HepG2 (cell line): ENCODE data around the gene LIME1. TPM values are rescaled to one million over a fixed set of nuclear protein-coding genes. Genes with fewer than 3 reads are reported as not detected.

Experiments used
- ATAC-seq: fragments of 200-7000 bp; cut with Tn5 transposase; 3 replicates; pipeline ENCODE4 v1.9.1; 2020; ENCODE audit warnings: mild to moderate bottlenecking, moderate library complexity
- BruUV-seq: library from RNA; stranded (reverse); fragments of 400-500 nt; replicated peaks from 2 replicates; lab custom pipeline; 2021; lab: Mats Ljungman, UMichigan
- CTCF ChIA-PET: fragments of 300-600 bp; formaldehyde crosslinking; extraction: SDS; loops from one replicate; lab custom pipeline; 2021; ENCODE audit warnings: low total read pairs, inconsistent platforms, low intra/inter-chr PET ratio; lab: Yijun Ruan, JAX
- POLR2A ChIA-PET: fragments of 350-600 bp; sonication (Branson Sonifier 250); formaldehyde crosslinking; loops from one replicate; lab custom pipeline; 2020; ENCODE audit warnings: antibody characterized with exemption, inconsistent platforms; lab: Yijun Ruan, JAX
- DNase-seq: peaks from one replicate; pipeline ENCODE4 v3.0.0-alpha.2; 2015; ENCODE audit warnings: low spot score
- FAIRE-seq: peaks from 3 replicates; lab custom pipeline; 2011; peaks lifted over from hg19 to GRCh38; lab: Jason Lieb, UNC
- H2AFZ ChIP-seq: one replicate; pipeline ENCODE4 v1.6.1; 2011; ENCODE audit warnings: low read length, inconsistent platforms
- H3K27ac ChIP-seq: fragments of 300-600 bp; 3 replicates; pipeline ENCODE4 v1.8.0; 2011; ENCODE audit warnings: mixed run types, mild to moderate bottlenecking, mixed read lengths, low read length, inconsistent platforms; ENCODE audit not compliant: insufficient read depth; ENCODE audit errors: extremely low read length
- H3K27me3 ChIP-seq, 2 experiments: fragments of 200-600 bp in 1 of 2; 2 replicates in 1 of 2; 3 replicates in 1 of 2; pipeline versions ENCODE4 v1.6.0 to v1.8.0; 2011; ENCODE audit warnings: low read length in 2 of 2, mild to moderate bottlenecking in 2 of 2, moderate library complexity in 2 of 2, inconsistent platforms in 1 of 2; ENCODE audit not compliant: insufficient read depth in 2 of 2, control insufficient read depth in 1 of 2
- H3K36me3 ChIP-seq, 2 experiments: fragments of 200-600 bp in 1 of 2; replicated peaks in 1 of 2; 2 replicates in 1 of 2; 3 replicates in 1 of 2; pipeline versions ENCODE4 v1.5.1 to v1.8.0; 2011; ENCODE audit warnings: low read length in 2 of 2, inconsistent platforms in 1 of 2; ENCODE audit not compliant: insufficient read depth in 2 of 2, control insufficient read depth in 1 of 2
- H3K4me1 ChIP-seq: 2 replicates; pipeline ENCODE4 v1.5.1; 2012; ENCODE audit warnings: low read length, inconsistent platforms; ENCODE audit not compliant: insufficient read depth
- H3K4me2 ChIP-seq: 2 replicates; pipeline ENCODE4 v1.6.0; 2011; ENCODE audit warnings: low read depth, low read length, inconsistent platforms
- H3K4me3 ChIP-seq, 3 experiments: fragments of 200-600 bp in 1 of 3; sonication (generic), shearing (Covaris generic) in 1 of 3; replicated peaks in 1 of 3; 2 replicates each; pipeline ENCODE4 v1.5.1; 2011 to 2016; ENCODE audit warnings: low read length in 3 of 3, inconsistent platforms in 2 of 3, low read depth in 2 of 3, mild to moderate bottlenecking in 2 of 3, control low read depth in 1 of 3, mixed read lengths in 1 of 3; ENCODE audit not compliant: insufficient read depth in 1 of 3
- H3K79me2 ChIP-seq: one replicate; pipeline ENCODE4 v1.6.1; 2011; ENCODE audit warnings: low read length, inconsistent platforms; ENCODE audit not compliant: insufficient read depth
- H3K9ac ChIP-seq: 2 replicates; pipeline ENCODE4 v1.6.0; 2011; ENCODE audit warnings: mild to moderate bottlenecking, low read depth, low read length, inconsistent platforms; ENCODE audit not compliant: insufficient read depth
- H3K9me3 ChIP-seq: 2 replicates; pipeline ENCODE4 v1.5.1; 2012; ENCODE audit warnings: mild to moderate bottlenecking, low read length
- H4K20me1 ChIP-seq: 2 replicates; pipeline ENCODE4 v1.6.0; 2011; ENCODE audit warnings: inconsistent platforms, mild to moderate bottlenecking, low read length, moderate library complexity; ENCODE audit not compliant: insufficient read depth
- AGO2 ChIP-seq: fragments of 200-400 bp; formaldehyde crosslinking; optimal IDR thresholded peaks from 2 replicates; pipeline ENCODE3; 2017; ENCODE audit warnings: mild to moderate bottlenecking, low read depth, low read length, moderate library complexity
- DR1 ChIP-seq: sonication (generic); formaldehyde crosslinking; IDR thresholded peaks from 2 replicates; pipeline ENCODE4 v1.8.0; 2021; ENCODE audit warnings: mild to moderate bottlenecking, missing genetic modification reagents, inconsistent platforms
- FOXC1 ChIP-seq: sonication (generic); formaldehyde crosslinking; IDR thresholded peaks from 2 replicates; pipeline ENCODE4 v1.8.0; 2022; ENCODE audit warnings: mild to moderate bottlenecking, missing genetic modification reagents, borderline replicate concordance
- HOXA3 ChIP-seq: sonication (generic); formaldehyde crosslinking; IDR thresholded peaks from 2 replicates; pipeline ENCODE4 v1.5.0; 2020; ENCODE audit warnings: missing genetic modification reagents
- MTA1 ChIP-seq: sonication (generic); formaldehyde crosslinking; IDR thresholded peaks from 2 replicates; pipeline ENCODE4 v1.4.0; 2020; ENCODE audit warnings: missing genetic modification reagents, mild to moderate bottlenecking, borderline replicate concordance
- RXRA ChIP-seq: sonication (generic); formaldehyde crosslinking; IDR thresholded peaks from 2 replicates; pipeline ENCODE4 v1.5.1; 2020; ENCODE audit warnings: missing genetic modification reagents
- ZMYM3 ChIP-seq: sonication (generic); formaldehyde crosslinking; IDR thresholded peaks from 2 replicates; pipeline ENCODE4 v1.5.1; 2020; ENCODE audit warnings: mild to moderate bottlenecking, missing genetic modification reagents
- ZNF121 ChIP-seq: sonication (generic); formaldehyde crosslinking; IDR thresholded peaks from 2 replicates; pipeline ENCODE4 v1.5.0; 2020; ENCODE audit warnings: mild to moderate bottlenecking, missing genetic modification reagents
- ZNF563 ChIP-seq: sonication (generic); formaldehyde crosslinking; IDR thresholded peaks from 2 replicates; pipeline ENCODE4 v1.8.0; 2022; ENCODE audit warnings: mild to moderate bottlenecking, moderate library complexity, missing genetic modification reagents
- ZNF737 ChIP-seq: sonication (generic); formaldehyde crosslinking; IDR thresholded peaks from 2 replicates; pipeline ENCODE4 v1.5.0; 2020; ENCODE audit warnings: missing genetic modification reagents, mild to moderate bottlenecking, borderline replicate concordance
- WGBS: methylation state at CpG from one replicate; pipeline ENCODE4 v1.1.6; 2017; ENCODE audit warnings: low lambda C conversion rate; 5-methylcytosine and 5-hydroxymethylcytosine counted together
- in situ Hi-C: cut with HindIII; loops from 2 replicates; pipeline ENCODE4 v1.10.0; 2017; ENCODE audit warnings: low pct_unique_long_range_greater_than_20kb; ENCODE audit not compliant: extremely low pct_ligation_motif_present
- intact Hi-C: fragments of 100-400 bp; cut with micrococcal nuclease; formaldehyde crosslinking; loops from one replicate; pipeline ENCODE4 v1.10.0; 2022; ENCODE audit not compliant: unreplicated experiment
- polyA plus RNA-seq, 8 experiments: library from polyadenylated mRNA; depleted of rRNA in 3 of 8; stranded (reverse) in 7 of 8; unstranded in 1 of 8; fragments of >200 nt; fragmentation: Illumina TruSeq in 4 of 8; extraction: Trizol in 4 of 8; gene quantifications; 2 replicates each; pipeline versions ENCODE4 v1.2.1 to v1.2.3, GENCODE V29; 2011 to 2016; ENCODE audit warnings: low read depth in 4 of 8, missing spikeins in 1 of 8, mixed read lengths in 1 of 8; ENCODE audit not compliant: insufficient read depth in 1 of 8
- total RNA-seq, 5 experiments: library from RNA; depleted of rRNA; stranded (reverse); fragments of >200 nt; fragmentation: Illumina TruSeq; extraction: Trizol; gene quantifications; 2 replicates each; pipeline ENCODE4 v1.2.3, GENCODE V29; 2016; ENCODE audit warnings: low read depth in 1 of 5
- TF ChIP-seq, protein P1 (sequence below): sonication (generic); formaldehyde crosslinking; IDR thresholded peaks from 2 replicates; pipeline ENCODE4 v1.5.0; 2020; ENCODE audit warnings: mild to moderate bottlenecking, missing genetic modification reagents, borderline replicate concordance

Gene LIME1
- total and polyA plus RNA-seq, 2 of the 13 experiments (the other 11 are each of a cell fraction or from before 2014, with no cell fraction given) = 13.0 to 61.5 TPM

DNA sequence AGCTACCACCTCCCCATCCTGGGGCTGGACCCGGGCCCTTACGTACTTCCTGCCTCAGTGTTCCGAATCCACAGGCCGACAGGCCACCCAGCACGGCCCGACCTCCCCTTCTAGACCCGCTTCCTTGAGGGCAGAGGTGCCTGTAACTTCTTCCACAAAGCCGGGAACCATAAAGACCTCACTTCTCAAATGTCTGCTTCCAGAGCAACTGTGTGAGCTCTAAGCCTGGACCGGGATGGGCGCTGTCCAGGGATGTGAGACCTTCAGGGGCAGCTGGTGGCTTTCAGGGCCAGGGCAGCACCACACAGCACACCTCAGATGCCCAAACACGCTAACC is 12.4 kb downstream of the LIME1 start:
- Histone ChIP-seq H3K4me1 (peaks cover 59% of the 10 kb centered on the region), H3K27ac (no peak overlapping the region), H3K79me2 (no peaks in the 10 kb centered on the region), H2AFZ (no peak overlapping the region), H3K4me2 (no peak overlapping the region), H3K9ac (no peak overlapping the region), H3K36me3 (peaks cover 1% of the 10 kb centered on the region in 2 experiments; a peak in 2 of 5 replicates), H3K27me3 (no peaks in the 10 kb centered on the region; a peak in 1 of 5 replicates), H3K9me3 (no peaks in the 10 kb centered on the region), H4K20me1 (no peaks in the 10 kb centered on the region), H3K4me3 (no peak overlapping the region)
- no peak for TF ChIP-seq DR1
- TF ChIP-seq ZNF737 = 0 out of 2 replicates have a peak, but pooled peaks have one; percentile 4
- 0 out of 2 replicates have a peak, but pooled peaks have one; percentile 23 for TF ChIP-seq HOXA3 (CRISPR knock-in tag)
- no peak for DNase-seq
- 71% methylated on average over 11 of the region's 11 CpGs for WGBS
- intact Hi-C loops = loop anchor here (10.0 kb wide), 1 partner anchor 116 kb away; the partner anchor contains the start of genes ABHD16B and TPD52L2
- in situ Hi-C loops = no loop called here
- no TSS peak for BruUV-seq
- POLR2A ChIA-PET = interaction anchor here (1.7 to 5.1 kb wide), 3 partner anchors 8 to 116 kb away, joined by 3 to 28 read pairs (median 11); partner anchors contain the start of genes LIME1, SLC2A4RG and TPD52L2
- ATAC-seq = no peak
- no peak for FAIRE-seq
- CTCF ChIA-PET = no interaction called here

DNA sequence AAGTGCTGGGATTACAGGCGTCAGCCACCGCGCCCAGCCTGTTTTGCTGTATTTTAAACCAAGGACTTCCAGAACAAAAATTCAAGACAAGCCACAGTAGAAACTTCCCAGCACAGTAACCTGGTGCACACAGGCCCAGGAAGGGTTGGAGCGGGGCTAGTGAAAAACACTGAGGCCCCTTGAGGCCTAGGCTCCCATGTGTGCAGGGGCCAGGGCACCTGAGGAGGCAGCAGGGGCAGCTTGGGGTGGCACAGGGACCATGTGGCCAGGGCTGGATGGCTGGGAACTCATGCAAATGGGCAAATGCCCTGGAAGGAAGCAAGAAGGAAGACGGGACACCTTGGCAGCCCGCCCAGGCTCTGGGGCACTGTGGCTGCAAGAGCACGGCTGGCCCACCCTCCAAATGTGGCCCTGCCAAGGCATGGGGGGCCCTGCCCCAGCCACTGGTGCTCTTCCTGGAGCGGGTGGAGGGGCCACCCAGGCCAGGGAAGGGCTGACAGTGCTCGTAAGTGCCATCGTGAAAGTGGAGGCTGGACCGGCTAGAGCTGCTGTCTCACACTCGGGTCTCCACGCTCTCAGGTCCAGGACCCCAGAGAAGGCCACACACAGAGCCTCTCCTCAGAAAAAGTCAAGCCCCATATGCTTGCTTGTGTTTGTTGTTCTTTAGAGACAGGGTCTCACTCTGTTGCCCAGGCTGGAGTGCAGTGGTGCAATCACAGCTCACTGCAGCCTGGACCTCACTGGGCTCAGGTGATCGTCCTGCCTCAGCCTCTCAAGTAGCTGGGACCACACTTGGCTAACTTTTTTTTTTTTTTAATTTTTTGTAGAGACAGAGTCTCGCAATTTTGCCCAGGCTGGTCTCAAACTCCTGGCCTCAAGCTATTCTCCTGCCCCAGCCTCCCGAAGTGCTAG is 13.4 kb downstream of the LIME1 start:
- DNase-seq (no peak), FAIRE-seq (no peak), ATAC-seq (no peak)
- Histone ChIP-seq H3K27me3 (no peaks in the 10 kb centered on the region; a peak in 1 of 5 replicates), H3K4me3 (no peak overlapping the region), H3K4me1 (peaks cover 53% of the 10 kb centered on the region), H2AFZ (no peak overlapping the region), H3K4me2 (no peak overlapping the region), H3K9ac (no peak overlapping the region), H3K36me3 (no peaks in the 10 kb centered on the region), H3K27ac (no peak overlapping the region), H3K9me3 (no peaks in the 10 kb centered on the region), H3K79me2 (no peaks in the 10 kb centered on the region), H4K20me1 (no peaks in the 10 kb centered on the region)
- TF ChIP-seq, protein P1, sequence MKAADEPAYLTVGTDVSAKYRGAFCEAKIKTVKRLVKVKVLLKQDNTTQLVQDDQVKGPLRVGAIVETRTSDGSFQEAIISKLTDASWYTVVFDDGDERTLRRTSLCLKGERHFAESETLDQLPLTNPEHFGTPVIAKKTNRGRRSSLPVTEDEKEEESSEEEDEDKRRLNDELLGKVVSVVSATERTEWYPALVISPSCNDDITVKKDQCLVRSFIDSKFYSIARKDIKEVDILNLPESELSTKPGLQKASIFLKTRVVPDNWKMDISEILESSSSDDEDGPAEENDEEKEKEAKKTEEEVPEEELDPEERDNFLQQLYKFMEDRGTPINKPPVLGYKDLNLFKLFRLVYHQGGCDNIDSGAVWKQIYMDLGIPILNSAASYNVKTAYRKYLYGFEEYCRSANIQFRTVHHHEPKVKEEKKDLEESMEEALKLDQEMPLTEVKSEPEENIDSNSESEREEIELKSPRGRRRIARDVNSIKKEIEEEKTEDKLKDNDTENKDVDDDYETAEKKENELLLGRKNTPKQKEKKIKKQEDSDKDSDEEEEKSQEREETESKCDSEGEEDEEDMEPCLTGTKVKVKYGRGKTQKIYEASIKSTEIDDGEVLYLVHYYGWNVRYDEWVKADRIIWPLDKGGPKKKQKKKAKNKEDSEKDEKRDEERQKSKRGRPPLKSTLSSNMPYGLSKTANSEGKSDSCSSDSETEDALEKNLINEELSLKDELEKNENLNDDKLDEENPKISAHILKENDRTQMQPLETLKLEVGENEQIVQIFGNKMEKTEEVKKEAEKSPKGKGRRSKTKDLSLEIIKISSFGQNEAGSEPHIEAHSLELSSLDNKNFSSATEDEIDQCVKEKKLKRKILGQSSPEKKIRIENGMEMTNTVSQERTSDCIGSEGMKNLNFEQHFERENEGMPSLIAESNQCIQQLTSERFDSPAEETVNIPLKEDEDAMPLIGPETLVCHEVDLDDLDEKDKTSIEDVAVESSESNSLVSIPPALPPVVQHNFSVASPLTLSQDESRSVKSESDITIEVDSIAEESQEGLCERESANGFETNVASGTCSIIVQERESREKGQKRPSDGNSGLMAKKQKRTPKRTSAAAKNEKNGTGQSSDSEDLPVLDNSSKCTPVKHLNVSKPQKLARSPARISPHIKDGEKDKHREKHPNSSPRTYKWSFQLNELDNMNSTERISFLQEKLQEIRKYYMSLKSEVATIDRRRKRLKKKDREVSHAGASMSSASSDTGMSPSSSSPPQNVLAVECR = no peak
- TF ChIP-seq MTA1 (0 out of 2 replicates have a peak, but pooled peaks have one; percentile 15), RXRA (CRISPR knock-in tag) (0 out of 2 replicates have a peak, but pooled peaks have one; percentile 34), FOXC1 (no peak), ZNF563 (CRISPR knock-in tag) (0 out of 2 replicates have a peak, but pooled peaks have one; percentile 22), AGO2 (peak; percentile 22), ZMYM3 (CRISPR knock-in tag) (peak; percentile 23; the same call in 1 of the 2 replicates), ZNF121 (CRISPR knock-in tag) (peak; percentile 88)
- WGBS = 86% methylated on average over 16 of the region's 16 CpGs
- POLR2A ChIA-PET = interaction anchor here (1.7 to 5.1 kb wide), 3 partner anchors 9 to 115 kb away, joined by 3 to 28 read pairs (median 11); partner anchors contain the start of genes LIME1, SLC2A4RG and TPD52L2
- in situ Hi-C loops = no loop called here
- no TSS peak for BruUV-seq
- CTCF ChIA-PET = no interaction called here
- intact Hi-C loops = loop anchor here (10.0 kb wide), 1 partner anchor 115 kb away; the partner anchor contains the start of genes ABHD16B and TPD52L2
